ENCODE measurements around the gene BACH2.
"Not testable (repeated sequence)": the region's sequence is repeated elsewhere in the genome, so short reads cannot be mapped to it uniquely, and the experiment has no call there.

The BACH2 gene

DNA sequence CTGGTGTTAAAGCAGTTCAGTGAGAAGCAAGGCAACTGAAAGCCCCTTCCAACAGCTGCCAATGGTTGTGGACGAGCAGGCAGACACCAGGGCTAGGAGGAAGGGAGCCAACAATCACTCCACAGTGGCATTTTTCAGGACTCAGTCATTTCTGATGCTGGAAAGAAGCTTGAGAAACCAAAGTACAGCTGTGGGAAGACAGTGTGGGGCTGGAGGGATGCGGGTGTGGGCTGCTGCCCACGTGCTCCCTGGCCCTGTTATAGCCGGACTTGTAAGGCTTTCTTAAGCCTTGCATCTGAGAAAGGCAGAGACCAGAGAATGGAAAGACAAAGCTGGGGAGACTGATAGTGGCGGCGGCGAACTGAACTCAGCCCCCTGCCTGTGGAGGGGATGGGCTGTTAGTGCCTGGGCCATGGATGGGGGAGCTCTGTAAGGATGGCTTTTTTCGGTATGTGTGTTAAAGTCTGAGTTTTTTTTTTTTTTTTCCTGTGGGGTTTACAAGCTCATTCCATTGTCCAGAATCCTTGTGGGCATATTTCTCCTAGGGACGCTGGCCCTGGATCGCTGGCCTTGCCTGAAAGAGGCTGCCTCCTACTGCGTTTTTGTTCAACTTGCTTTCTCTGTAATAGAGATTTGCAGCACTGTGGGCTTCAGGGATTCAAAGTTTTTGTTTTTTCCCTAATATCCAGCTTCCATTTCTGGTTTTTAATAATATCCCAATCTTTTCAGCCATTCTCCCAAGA is 310.7 kb downstream of the BACH2 start:
- DNase-seq: no peak

DNA sequence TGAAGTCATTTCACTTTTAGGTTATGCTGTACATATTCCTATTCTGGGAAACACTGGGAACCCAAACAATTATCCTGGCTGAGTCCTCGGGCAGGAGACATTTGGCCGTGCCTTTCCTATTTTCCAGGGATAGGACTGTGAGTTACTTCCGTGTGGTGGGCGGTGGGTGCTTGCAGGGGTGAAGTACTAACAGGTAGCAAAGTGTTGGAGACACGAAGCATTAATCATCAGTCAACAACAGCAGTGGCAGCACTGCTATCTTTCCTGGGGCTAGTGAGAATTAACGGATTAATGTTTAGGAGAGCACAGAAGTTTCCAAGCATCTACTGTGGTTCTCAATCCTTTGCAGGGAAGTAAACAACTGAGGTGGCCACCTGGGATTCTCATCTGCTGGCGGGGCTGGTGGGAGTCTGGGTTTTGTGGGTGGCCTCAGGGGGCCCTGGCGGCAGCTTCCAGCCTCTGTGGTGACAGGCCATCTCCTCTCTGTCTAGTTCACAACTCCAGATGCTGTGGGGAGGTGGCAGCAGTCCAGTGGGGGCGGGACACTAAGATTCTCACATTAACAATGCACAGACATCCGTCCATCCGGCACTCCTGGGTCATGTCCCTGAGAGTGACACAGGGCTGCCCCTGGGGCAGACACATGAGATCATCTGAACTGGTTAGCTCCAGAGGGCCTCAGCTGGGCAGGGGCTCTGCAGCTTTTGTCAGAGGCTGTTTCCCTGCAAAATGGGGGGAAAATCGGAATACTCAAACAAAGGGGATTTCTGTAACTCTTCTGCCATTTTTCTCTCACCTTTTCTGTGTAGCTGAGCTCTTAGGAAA is 311.5 kb downstream of the BACH2 start:
- no peak for DNase-seq

DNA sequence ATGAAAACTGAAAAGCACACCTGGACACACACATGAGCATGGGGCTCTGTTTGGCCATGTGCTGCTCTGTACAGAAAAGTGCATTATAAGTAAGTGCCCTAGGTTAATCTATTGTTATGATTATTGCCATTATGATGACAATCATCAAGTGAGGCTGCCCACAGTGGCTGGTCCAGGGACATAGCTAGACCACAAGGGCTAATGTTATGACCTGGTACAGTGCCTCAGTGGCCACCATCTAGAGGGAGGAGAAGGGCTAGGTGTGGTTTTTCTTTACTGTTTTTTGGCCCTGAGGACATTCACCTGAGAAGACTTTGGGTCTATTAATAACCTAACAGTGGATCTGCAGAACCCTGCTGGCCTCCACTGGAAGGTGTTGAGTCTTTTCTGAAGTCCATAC is 316.3 kb downstream of the BACH2 start:
- DNase-seq: no peak

DNA sequence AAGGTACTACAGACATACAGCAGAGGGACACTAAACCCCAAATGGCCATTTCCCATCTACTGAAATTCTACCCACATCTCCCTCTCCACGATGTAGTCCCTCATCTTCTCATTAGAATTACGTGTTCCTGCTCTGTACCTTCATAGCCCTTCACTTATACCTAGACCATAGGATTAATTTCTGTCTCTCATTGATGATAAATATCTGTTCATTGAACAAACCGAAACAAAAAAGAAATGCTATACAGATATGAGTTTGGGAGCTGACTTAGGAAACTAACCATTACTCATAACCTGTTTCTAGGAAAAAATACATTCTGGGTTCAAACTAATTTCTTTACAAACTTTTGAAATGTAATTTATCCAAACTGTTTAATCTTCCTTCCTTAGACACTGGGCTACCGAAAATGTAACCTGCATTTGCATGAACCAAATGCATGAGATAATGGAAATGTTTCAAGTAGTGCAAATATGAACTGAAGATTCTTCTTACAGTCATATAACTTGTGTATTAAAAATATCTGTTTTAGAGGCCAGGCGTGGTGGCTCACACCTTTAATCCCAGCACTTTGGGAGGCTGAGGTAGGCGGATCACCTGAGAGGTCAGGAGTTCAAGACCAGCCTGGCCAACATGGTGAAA is 317.0 kb downstream of the BACH2 start:
- no peak for DNase-seq

DNA sequence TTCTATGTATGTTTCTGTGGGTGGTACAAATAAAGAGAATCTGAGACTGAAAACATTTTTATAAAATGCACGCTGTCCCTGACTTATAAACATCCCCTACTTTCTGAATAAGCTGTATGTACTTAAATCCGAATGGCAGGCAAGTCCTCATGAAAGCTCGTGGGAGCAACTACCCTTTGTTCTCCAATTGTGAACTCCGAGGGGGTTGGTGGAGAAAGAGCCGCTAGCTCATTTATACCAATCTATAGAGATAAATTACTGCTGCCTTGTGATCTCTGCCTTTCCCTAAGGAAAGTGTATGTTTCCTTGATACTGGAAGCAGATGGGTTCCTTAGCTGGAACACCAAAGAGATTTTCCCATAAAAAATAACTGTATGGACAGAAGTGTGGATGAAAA is 317.9 kb downstream of the BACH2 start:
- no peak for DNase-seq

DNA sequence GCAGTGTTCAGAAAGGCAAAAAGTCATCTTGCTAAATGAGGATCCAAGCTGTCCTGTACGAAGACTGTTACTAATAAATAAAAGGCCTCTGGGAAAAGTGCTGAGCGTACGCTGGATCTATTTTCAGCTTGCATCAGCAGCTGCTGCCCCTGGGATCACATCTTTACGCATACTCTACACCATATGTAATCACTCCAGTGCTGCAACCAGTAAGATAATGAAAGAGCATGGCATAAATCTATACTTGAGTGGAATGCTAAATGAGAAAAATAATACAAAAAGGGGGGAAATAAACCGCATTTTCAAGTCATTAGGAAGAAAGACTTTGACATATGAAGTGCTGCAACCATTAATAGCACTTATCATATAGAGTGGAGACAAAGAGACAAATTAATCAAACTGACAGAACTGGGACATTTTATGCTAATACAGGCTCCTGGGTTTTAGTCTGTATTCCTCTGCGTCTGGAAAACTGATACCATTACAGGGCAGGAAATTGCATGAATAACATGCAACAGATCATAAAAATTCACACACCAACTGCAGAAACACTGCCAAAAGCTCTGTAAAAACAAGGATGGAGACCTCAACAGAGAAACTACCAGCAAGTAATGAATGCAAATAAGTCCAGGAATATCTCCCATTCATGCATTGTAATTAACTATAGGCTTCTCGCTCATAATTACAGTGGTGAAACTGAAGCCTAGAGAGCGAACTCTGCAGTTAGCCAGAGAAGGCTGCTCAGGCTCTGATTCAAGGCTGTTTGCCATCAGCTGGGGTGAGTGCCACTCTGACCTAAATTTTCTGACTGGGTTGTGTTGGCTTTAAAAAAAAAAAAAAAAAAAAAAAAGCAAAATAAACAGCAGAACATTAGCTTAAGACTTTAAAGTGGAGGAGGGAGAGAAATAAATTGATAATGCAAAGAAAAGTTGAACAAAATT is 318.6 kb downstream of the BACH2 start:
- no peak for DNase-seq

DNA sequence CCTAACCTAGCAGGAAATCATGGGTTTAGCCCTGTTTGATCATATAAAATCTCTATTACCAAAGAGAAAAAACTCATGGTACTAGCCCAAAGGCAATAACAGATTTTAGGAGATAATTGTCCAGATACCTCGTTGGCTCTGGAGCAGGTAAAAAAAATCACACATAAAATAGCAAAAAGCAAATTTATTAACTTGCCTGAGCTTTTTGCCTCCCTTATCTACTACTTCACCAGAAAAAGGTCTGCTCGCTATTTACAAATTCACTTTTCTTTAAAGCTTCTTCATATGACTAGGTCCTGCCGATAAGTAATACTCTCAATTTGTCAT is 320.0 kb downstream of the BACH2 start:
- DNase-seq: no peak

DNA sequence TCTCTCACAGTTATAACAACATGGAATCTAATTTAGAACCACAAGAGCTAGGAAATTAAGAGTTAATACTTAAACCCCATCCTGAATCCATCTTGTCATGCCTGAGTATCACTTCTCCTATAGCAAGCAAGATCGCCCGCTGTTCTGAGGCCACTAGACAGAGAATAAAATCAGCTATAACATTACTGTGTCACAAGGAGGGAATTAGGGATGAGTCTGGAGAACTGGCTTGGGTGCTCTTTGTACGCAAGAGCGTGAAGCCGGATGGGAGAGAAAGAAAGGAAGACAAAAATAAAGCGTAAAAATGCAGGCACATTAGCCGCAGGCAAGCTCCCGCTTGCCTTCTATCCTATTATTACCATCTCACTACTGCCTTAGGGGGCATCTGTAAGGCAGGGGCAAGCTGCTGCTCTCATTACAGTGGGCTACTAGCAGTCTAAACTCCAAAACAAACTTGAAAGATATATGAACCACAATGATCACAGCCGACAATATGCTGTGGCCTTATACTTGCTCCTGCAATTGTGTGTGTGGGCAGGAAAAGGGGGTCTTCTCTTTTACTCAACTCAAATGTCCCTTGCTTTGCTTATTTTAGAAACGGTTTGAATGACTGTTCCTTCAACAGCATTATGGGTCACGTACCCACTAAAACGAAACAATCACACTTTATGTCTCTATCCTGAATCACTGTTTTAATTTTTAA is 320.5 kb downstream of the BACH2 start:
- DNase-seq: no peak

DNA sequence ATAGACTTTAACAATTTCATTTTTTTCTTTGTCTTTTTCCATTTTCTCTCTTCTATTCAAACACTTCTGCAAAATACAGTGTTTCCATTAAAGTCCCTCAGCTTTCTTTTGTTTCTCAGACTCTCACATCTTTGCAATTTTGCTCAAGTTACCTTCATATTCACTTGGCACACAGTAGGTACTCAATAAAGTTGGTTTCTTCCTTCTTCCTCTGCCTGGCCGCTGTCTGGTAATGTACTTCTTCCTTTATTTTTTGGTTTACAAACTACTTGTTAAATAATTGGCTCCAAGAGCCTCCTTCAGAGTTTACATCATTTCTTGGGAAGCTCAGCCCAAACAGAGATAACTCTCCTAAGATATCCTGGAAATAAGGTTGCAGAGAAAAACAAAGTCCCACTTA is 321.3 kb downstream of the BACH2 start:
- DNase-seq: no peak

DNA sequence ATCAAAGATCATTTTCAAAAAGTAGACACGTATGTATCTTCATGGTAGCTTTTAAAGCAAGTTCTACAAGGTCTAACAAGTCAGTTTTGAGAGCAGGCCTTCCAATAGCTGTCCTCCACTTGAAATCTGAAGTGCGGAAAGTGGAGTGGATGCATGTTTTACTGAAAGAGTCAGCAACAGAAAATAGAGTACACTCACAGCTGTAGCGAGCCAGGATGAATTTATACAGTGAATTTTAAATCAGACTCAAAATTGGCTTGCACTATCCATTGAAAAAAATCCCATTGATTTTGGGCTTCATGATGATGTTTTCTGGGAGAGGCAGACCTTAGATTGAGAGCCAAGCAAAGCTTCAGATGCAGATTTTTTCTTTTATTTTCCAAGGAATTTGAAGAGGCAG is 321.8 kb downstream of the BACH2 start:
- no peak for DNase-seq

DNA sequence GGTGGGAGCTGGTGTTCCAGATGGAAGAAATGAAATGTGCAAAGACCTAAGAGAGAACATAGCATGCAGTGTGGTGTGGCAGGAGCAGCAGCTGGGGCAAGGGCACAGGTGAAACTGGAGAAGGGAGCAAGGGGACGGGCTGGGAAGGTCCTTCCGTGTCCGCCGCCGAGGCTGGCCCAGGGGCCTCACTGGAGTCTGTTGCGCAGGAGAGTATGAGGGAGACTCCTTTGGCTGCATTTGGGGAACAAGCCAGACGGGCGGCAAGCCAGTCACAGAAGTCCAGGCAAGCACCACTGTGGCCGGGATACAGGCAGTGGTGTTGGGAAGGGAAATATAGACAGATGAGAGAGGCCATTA is 324.6 kb downstream of the BACH2 start:
- no peak for DNase-seq

DNA sequence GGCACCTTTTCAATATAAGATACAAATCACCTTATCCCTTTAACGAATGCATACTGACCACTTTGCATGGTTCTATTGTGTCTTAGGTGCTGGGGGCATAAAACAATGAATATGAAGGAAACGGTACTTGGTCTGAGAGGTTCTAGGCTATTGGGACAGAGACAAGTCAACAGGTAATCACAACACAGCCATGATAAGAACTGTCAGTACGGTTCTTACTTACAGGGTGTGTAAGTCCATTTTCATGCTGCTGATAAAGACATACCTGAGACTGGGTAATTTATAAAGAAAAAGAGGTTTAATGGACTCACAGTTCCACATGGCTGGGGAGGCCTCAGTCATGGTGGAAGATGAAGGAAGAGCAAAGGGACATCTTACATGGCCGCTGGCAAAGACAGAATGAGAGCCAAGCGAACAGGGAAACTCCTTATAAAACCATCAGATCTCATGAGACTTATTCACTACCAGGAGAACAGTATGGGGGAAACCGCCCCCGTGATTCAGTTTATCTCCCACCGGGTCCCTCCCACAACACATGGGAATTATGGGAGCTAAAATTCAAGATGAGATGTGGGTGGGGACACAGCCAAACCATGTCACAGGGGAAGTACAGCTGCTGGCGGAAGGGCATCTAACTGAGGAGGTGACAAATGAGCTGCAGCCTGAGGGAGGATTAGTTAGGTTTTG is 325.2 kb downstream of the BACH2 start:
- DNase-seq: not testable (repeated sequence)

DNA sequence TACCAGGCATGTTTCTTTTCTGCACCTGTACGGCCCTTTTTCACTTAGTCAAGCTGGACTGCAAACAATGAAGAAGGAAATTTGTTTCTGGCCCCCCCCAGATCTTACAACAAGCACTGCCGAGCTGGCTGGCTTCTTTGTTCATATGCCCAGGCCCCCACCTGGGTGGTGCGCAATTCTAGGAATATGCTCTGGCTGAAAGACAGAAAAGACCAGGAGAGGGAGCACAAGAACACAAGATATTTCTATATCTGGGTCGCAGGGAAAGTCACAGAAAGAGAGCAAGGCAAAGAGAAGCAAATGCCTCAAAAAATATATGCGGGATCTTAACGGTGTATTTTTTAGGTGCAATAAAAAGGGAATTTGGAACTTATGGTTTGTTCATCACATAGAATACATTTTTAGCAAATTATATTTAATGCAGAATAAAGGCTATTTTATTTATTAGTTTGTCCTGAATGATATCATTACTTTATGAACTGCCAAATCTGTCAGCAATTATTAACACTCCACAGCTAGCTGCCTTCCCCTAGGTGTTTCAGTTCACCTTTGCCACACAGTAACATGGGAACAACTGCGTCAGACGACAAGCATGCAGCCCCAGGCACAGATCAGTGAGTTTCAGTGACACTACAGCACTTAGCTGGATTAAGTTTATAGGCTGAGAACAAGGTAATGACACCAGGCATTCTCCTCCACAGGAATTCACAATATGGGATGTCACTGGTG is 325.9 kb downstream of the BACH2 start:
- DNase-seq: no peak

DNA sequence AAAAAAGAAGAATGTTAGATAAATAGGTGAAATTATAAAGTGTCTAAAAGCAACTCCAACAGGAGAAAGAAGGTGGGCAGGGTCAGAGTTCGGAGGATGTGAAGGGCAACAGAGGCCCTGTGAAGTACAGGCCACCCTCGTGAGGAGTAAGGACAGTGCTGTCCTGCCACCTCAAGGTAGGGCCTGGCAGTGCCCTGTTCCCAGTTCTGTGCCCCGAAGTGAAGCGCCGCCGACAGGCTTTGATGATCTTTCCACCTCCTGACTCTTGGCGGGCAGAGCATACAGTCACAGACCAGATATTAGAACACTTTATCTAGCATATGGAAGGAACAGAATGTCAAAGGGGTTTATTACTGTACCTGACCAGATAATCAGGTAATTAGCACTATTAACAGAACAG is 326.6 kb downstream of the BACH2 start:
- no peak for DNase-seq

DNA sequence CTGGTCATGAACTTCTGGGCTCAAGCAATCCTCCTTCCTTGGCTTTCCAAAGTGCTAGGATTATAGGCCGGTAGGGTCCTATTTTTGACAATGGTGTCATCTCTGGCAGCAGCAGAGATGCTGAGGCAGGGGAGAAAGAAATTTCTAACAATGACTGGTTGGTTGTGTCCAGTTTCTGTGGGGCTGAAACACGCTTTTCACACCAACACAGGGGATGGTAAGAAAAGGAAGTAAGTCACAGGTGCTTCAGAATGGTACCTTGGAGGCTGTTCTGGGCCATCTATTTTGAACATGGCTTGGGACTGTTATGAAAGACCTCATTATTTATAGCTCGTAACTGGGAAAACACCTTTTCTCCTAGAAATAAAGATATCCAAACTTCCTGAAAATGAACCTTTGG is 329.7 kb downstream of the BACH2 start:
- no peak for DNase-seq

DNA sequence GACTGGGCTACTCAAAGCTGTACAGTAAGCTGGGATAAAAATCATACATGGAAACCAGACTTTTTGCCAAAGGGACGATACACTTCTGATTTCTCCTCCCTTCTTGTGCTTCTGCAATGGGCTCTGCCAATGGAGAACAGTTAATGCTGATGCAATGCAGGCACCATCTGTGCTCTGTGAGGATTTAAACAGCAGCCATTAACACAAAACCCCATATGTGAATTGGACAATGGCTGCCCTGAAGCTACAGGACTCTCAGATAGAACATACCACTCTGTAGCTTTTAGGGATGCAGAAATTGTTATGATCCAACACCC is 330.5 kb downstream of the BACH2 start:
- no peak for DNase-seq

DNA sequence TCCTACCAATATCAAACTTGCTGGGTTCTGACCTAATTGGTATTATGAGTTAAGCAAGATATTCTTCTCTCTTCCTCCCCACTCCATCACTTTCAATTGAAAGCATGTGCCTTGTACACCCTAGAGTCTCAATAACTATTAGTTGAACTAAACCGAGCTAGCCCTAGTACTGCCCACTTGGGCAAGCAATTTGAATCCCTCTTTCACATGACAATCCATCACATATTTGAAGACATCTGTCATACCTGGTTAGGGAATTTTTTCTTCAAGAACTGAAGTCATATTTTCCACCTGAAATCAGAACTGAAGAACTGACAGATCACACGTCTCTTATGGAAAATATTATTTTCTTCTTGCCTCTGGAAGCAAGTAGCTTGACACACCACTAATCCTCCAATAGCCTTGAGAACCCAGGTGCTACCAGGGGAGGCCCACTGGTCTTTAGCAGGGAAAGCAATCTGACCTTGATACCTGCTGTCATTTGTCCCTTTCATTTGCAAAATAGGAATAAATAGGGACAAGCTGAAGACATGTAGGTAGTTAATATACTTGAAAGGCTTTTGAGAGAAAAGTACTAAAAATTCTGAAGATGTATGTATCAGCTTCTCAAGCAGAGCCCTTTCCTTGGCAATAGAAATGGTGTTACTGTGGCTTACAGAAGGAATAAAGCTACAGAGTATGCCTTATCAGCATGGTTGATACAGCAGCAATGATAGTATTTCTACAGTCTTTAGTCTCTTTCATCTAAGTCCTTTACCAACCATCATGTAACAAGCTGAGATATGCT is 331.0 kb downstream of the BACH2 start:
- no peak for DNase-seq

DNA sequence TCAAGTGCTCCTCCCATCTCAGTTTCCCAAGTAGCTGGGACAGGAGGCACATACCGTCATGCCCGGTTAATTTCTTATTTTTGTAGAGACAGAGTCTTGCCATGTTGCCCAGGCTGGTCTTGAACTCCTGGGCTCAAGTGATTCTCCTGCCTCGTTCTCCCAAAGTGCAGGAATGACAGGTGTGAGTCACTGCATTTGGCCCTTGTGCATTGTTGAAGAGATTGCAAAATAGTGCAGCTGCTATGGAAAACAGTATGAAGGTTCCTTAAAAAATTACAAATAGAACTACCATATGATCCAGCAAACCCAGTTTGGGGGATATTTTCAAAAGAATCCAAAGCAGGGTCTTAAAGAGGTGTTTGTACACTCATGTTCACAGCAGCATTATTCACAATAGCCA is 333.3 kb downstream of the BACH2 start:
- DNase-seq: no peak

DNA sequence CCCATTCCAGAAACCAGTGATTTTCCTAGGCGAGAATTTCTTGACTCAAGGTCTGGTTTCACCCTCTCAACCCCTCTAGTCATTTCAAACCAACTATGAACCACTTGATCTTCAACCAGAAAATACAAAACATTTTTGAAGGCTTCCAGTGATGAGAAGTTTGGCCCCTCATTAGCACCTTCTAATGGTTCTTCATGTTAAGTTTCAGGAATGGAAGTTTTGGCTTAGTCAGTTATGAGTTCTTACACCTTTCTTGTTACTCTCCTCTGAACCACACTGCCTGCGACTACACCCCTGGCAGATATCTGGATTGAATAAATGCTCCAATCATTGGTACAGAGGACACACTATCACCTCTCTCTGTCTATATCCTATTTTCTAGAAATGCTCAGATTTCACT is 335.2 kb downstream of the BACH2 start:
- DNase-seq: no peak

DNA sequence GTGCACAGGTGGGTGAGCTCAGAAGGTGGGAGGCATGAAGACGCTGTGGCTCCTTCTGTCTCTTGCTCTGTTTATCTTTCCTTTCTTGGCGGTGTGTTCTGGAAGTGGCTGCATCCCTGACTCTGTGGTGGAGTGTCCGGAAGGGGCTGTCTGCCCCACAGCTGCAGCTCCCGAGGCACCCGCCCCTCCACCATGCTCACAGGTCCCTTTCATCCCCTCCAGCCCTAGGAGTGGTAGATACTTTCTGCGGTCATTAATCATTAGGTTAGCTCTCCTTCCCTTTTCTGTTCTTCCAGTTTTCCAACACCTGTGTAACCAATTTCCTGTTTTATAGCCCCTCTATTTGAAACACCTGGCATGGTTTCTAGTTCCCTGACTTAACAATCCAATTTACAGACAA is 336.8 kb downstream of the BACH2 start:
- DNase-seq: no peak

DNA sequence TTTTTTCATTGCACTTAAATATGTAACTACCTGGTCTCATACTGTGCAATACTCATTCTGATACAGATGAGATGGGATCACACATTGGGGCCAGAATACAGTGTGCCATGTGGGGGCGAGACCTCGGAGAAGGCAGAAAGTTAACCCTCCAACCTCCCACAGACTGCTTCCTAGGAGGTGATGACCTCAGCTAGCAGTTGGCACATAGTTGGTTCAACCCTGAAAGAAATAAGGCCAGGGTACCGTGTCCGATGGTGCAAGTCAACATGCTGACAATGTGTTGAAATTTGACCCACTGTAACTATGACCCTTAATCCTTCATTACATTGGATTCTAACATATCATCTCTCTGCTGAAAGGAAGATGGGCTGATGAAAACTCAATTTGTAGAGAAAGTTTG is 340.5 kb downstream of the BACH2 start:
- no peak for DNase-seq
